ENCODE results near the gene NAA11.

DNA sequence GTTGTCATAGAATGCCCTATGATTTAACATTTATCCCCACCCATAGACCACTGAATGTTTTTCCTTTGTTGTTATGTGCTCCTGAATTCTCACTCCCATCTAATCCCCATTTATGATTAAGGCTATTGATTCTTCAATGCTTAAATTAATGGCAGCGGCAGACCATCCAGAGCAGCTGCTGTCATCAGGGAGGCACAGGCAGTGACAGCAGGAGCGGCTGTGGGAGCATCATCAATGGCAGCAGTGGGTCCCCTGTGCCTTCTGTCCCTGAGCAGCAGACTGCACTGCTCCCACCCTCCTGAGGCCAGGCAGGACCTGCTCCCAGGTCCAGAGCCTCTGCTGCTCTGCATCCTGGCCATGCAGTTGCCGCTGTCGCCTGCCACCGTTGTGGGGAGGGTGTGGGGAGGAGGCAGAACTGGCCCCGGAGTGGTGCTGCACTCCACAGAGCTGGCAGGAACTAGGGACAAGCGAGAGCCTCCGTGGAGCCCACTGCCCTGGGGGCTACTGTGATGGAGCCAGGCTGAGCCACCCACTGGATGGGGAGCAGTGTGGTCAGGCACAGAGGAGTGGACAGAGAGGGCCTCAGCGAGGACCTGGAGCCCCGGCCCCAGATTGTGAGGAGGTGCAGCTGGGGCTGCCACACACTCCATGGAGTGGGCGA is 29.0 kb downstream of the NAA11 start:
- no peak for TF ChIP-seq POLR2A (IDR thresholded peaks at IDR 0.05; ENCODE audit: low read length)
- TF ChIP-seq GATA1 (IDR thresholded peaks at IDR 0.05; ENCODE audit: low read depth, low read length), result no peak

Data from erythroblast (primary cell).